Measurements from ENCODE around the gene UBE2D4. TPM values are rescaled to one million over a fixed set of nuclear protein-coding genes. Genes with fewer than 3 reads are reported as not detected.

Gene UBE2D4
- total RNA-seq (10 to 100 TPM; 35.1 to 69.8 (median 43.5) TPM), polyA plus RNA-seq (10 to 100 TPM; 29.4 to 41.1 TPM)
- long read RNA-seq, donor 1, transcript UBE2D4-201 (7 exons, 3,974 nt): major isoform, 14 of 33 reads
- long read RNA-seq, donor 1, partial matches to known transcripts: 3 of 33 reads
- long read RNA-seq, donor 1, other reads (novel, unspliced or antisense): 8 of 33 reads
- long read RNA-seq, donor 2, transcript UBE2D4-207 (8 exons, 849 nt): minor isoform, 13 of 100 reads
- long read RNA-seq, donor 2, transcript UBE2D4-201 (7 exons, 3,974 nt): major isoform, 48 of 100 reads
- long read RNA-seq, donor 2, partial matches to known transcripts: 7 of 100 reads
- long read RNA-seq, donor 2, other reads (novel, unspliced or antisense): 29 of 100 reads
- long read RNA-seq, donor 3, transcript UBE2D4-201 (7 exons, 3,974 nt): major isoform, 14 of 29 reads
- long read RNA-seq, donor 3, partial matches to known transcripts: 1 of 29 reads
- long read RNA-seq, donor 3, other reads (novel, unspliced or antisense): 9 of 29 reads

GRCh38 chr7:43925984-43926797 lies at the start of gene UBE2D4:
UBE2D4 (plus strand) TSS chr7:43926436; CDS start chr7:43926533, 97 bp downstream.
- Histone ChIP-seq H3K4me1 (peaks cover 0 to 20% (median 15%) of the 10 kb centered on the region in 12 donors), H3K27ac (peak within 1 kb of the TSS; percentile 83 to 99 (median 94)), H3K9me3 (no peaks in the 10 kb centered on the region), H3K36me3 (no peaks in the 10 kb centered on the region), H3K27me3 (no peaks in the 10 kb centered on the region), H3K4me3 (peak within 1 kb of the TSS; percentile 53 to 96 (median 76))
- ATAC-seq (peak; percentile 79 to 97 (median 96)), DNase-seq (peak; percentile 83 to 92 (median 88))
- 0 to 2% (median 0%) methylated on average over 47 to 82 of the region's 82 CpGs for WGBS, 4 donors
- TF ChIP-seq, protein P1, sequence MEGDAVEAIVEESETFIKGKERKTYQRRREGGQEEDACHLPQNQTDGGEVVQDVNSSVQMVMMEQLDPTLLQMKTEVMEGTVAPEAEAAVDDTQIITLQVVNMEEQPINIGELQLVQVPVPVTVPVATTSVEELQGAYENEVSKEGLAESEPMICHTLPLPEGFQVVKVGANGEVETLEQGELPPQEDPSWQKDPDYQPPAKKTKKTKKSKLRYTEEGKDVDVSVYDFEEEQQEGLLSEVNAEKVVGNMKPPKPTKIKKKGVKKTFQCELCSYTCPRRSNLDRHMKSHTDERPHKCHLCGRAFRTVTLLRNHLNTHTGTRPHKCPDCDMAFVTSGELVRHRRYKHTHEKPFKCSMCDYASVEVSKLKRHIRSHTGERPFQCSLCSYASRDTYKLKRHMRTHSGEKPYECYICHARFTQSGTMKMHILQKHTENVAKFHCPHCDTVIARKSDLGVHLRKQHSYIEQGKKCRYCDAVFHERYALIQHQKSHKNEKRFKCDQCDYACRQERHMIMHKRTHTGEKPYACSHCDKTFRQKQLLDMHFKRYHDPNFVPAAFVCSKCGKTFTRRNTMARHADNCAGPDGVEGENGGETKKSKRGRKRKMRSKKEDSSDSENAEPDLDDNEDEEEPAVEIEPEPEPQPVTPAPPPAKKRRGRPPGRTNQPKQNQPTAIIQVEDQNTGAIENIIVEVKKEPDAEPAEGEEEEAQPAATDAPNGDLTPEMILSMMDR (IDR thresholded peaks at IDR 0.05): peak in 1 of 12 donors; percentile 18
- TF ChIP-seq POLR2A (IDR thresholded peaks at IDR 0.05): peak; percentile 71 to 89
- intact Hi-C loops (cut with DNase I): loop anchor here in 2 of 10 donors (5.0 kb wide), 2 partner anchors 54 to 59 kb away; partner anchors contain the start of gene MRPS24 (in 1 of the 2)

DNA sequence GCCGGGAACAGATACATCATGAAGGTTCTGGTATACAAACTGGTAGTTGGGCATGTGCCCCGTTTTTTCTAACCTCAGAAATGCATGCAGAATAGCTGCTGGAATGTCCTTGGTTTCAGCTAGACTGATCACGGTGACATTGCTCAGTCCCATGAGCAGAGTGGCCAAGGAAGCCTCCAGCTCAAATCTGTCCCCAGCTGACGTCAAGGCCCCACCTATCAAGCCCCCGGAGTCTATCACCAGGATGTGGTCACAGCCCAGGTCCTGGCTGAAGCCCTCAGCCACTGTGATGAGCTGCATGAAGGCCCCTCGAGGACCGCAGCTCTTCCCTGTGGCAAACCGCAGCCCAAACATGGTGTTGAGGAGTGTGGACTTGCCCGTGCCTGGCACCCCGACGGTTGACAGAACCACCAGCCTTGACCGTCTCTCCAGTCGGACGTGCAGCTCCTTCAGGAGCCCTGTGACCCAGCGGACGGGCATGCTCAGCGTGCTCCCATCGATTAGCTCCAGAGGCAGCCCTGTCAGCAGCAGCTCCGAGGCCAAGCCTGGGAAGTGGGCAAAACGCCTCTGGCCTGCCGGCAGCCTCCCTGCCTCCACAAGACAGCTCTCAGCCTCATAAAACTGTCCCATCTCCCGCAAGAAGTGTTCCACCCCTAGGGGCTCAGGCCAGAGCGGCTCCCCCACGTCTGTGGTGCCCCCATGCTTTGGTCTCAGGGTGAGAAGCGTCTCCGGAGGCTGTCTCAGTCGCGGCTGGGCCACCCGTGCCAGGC lies 49.1 kb upstream of the UBE2D4 start:
- DNase-seq: no peak
- Histone ChIP-seq H3K4me3 (no peak overlapping the region), H3K27me3 (no peaks in the 10 kb centered on the region), H3K27ac (peak overlapping the region in 7 of 12 donors; percentile 15 to 47 (median 38)), H3K36me3 (peaks cover 5 to 78% (median 69%) of the 10 kb centered on the region in 9 donors), H3K9me3 (no peaks in the 10 kb centered on the region), H3K4me1 (peaks cover 0 to 44% (median 29%) of the 10 kb centered on the region in 12 donors)
- TF ChIP-seq, protein P1 (IDR thresholded peaks at IDR 0.05): no peak
- no peak for TF ChIP-seq POLR2A (IDR thresholded peaks at IDR 0.05)
- WGBS, 4 donors: 90 to 97% (median 93%) methylated on average over 16 to 29 of the region's 29 CpGs
- intact Hi-C loops (cut with DNase I): no loop called here
- no peak for ATAC-seq

DNA sequence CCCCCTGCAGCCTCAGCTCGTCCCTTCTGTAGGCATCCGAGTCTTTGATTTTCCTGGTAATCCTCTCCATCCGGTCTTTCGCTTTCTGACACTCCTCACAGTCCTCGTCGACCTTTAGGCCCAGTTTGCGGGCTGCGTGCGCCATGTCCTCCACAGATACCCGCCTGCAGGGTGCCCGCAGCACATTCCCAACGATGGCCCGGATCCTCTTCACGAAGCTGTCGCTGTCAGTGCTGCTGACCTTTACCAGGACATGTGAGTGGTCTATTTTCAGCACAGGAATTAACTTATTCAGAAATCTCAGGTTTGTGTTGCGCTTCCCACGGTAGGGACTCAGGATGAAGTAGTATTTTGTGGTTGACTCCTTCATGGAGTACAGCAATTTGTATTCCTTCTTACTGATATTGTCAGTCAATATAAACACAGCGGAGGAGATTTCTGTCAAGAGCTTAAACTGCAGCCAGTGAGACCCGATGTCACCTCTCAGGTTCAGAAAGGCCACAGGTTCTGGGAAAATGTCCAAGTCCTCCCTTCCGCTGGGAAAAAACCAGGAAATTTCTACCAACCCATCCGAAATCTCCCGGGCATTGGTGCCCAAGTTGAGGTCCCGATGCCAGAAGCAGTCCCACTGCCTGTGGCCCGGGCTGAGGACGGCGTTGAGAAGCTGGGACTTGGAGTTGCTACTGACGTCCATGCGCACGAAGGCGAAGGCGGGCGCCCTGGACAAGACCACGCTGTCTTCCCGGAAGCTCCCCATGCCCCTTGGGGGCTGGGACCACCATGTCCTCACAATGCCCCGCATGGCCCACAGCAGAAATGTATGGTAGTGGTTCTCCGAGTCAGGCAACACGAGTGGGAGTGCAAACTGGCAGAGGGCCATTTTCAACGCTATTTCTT lies 48.0 kb upstream of the UBE2D4 start:
- Histone ChIP-seq H3K27me3 (no peaks in the 10 kb centered on the region), H3K9me3 (no peaks in the 10 kb centered on the region), H3K36me3 (peaks cover 5 to 87% (median 75%) of the 10 kb centered on the region in 9 donors), H3K4me1 (peaks cover 0 to 34% (median 20%) of the 10 kb centered on the region in 12 donors), H3K27ac (peak overlapping the region in 10 of 12 donors; percentile 4 to 58 (median 40)), H3K4me3 (no peak overlapping the region)
- WGBS, 4 donors: 76 to 83% (median 76%) methylated on average over 38 of the region's 38 CpGs
- DNase-seq (peak in 1 of 5 donors; percentile 29), ATAC-seq (peak in 3 of 4 donors; percentile 13 to 49 (median 34))
- TF ChIP-seq, protein P1 (IDR thresholded peaks at IDR 0.05): no peak
- no peak for TF ChIP-seq POLR2A (IDR thresholded peaks at IDR 0.05)
- intact Hi-C loops (cut with DNase I): no loop called here

Measured in heart left ventricle (tissue), 16 donors.